ENCODE data around the gene UCHL3. TPM values are rescaled to one million over a fixed set of nuclear protein-coding genes. Genes with fewer than 3 reads are reported as not detected.

The UCHL3 gene
- total and polyA plus RNA-seq, 2 experiments from 2014 or later, result 64.6 to 143 TPM

DNA sequence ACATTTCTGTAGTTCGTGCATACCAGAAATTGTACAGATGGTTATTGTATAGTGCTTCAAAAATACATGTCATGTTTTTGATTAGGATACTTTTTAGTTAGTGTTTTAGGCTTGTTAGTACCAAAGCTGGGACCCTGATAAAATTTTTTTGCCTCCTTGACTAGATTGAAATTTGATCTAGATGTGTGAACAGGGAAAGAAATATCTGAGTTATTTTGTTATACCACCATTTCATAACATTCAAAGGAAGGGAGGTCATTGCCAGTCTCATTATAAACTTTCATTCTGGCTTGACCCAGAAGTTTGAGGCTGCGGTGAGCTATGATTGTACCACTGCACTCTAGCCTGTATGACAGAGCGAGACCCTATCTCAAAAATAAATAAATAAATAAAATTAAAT, 95.5 kb downstream of the UCHL3 start:
- no peak overlapping the region for H3K4me3 ChIP-seq
- Mint-ChIP-seq H3K27ac (no peak overlapping the region), H3K36me3 (ENCODE audit: low read depth) (no peaks in the 10 kb centered on the region), H3K27me3 (ENCODE audit: insufficient read depth, low read depth, poor library complexity) (peaks cover 3% of the 10 kb centered on the region), H3K4me3 (no peak overlapping the region), H3K9me3 (no peaks in the 10 kb centered on the region; the same call in 2 of the 3 replicates), H3K4me1 (peaks cover 12% of the 10 kb centered on the region)
- peaks cover 17% of the 10 kb centered on the region for H3K4me1 ChIP-seq (ENCODE audit: insufficient read depth)
- no peaks in the 10 kb centered on the region for H3F3A ChIP-seq (replicated peaks; ENCODE audit: low read depth)
- ATAC-seq (no peak), DNase-seq (ENCODE audit: low spot score) (no peak)
- peaks cover 6% of the 10 kb centered on the region; the same call in 1 of the 2 replicates for H3K9me2 ChIP-seq (ENCODE audit: insufficient read depth)
- no peak overlapping the region for H2AFZ ChIP-seq
- no peaks in the 10 kb centered on the region for H4K20me1 ChIP-seq (replicated peaks; ENCODE audit: insufficient read depth)
- peaks cover 7% of the 10 kb centered on the region; the same call in 1 of the 2 replicates for H3K79me2 ChIP-seq (replicated peaks; ENCODE audit: insufficient read depth)
- no peak overlapping the region for H3K27ac ChIP-seq (ENCODE audit: low read depth)
- no peak overlapping the region for H3K4me2 ChIP-seq
- H3K36me3 ChIP-seq (ENCODE audit: insufficient read depth), result no peaks in the 10 kb centered on the region
- TF ChIP-seq, protein P1, sequence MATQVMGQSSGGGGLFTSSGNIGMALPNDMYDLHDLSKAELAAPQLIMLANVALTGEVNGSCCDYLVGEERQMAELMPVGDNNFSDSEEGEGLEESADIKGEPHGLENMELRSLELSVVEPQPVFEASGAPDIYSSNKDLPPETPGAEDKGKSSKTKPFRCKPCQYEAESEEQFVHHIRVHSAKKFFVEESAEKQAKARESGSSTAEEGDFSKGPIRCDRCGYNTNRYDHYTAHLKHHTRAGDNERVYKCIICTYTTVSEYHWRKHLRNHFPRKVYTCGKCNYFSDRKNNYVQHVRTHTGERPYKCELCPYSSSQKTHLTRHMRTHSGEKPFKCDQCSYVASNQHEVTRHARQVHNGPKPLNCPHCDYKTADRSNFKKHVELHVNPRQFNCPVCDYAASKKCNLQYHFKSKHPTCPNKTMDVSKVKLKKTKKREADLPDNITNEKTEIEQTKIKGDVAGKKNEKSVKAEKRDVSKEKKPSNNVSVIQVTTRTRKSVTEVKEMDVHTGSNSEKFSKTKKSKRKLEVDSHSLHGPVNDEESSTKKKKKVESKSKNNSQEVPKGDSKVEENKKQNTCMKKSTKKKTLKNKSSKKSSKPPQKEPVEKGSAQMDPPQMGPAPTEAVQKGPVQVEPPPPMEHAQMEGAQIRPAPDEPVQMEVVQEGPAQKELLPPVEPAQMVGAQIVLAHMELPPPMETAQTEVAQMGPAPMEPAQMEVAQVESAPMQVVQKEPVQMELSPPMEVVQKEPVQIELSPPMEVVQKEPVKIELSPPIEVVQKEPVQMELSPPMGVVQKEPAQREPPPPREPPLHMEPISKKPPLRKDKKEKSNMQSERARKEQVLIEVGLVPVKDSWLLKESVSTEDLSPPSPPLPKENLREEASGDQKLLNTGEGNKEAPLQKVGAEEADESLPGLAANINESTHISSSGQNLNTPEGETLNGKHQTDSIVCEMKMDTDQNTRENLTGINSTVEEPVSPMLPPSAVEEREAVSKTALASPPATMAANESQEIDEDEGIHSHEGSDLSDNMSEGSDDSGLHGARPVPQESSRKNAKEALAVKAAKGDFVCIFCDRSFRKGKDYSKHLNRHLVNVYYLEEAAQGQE (IDR thresholded peaks at IDR 0.05; ENCODE audit: unreplicated experiment), result no peak
- TF ChIP-seq EZH2 (IDR thresholded peaks at IDR 0.05; ENCODE audit: low read depth, unreplicated experiment), result no peak
- TF ChIP-seq NANOG (IDR thresholded peaks at IDR 0.05; ENCODE audit: borderline replicate concordance), result no peak
- TF ChIP-seq STAT1 (IDR thresholded peaks at IDR 0.05; ENCODE audit: unreplicated experiment), result no peak
- TF ChIP-seq EZH2phosphoT487 (IDR thresholded peaks at IDR 0.05; ENCODE audit: unreplicated experiment), result no peak
- TF ChIP-seq, protein P2, sequence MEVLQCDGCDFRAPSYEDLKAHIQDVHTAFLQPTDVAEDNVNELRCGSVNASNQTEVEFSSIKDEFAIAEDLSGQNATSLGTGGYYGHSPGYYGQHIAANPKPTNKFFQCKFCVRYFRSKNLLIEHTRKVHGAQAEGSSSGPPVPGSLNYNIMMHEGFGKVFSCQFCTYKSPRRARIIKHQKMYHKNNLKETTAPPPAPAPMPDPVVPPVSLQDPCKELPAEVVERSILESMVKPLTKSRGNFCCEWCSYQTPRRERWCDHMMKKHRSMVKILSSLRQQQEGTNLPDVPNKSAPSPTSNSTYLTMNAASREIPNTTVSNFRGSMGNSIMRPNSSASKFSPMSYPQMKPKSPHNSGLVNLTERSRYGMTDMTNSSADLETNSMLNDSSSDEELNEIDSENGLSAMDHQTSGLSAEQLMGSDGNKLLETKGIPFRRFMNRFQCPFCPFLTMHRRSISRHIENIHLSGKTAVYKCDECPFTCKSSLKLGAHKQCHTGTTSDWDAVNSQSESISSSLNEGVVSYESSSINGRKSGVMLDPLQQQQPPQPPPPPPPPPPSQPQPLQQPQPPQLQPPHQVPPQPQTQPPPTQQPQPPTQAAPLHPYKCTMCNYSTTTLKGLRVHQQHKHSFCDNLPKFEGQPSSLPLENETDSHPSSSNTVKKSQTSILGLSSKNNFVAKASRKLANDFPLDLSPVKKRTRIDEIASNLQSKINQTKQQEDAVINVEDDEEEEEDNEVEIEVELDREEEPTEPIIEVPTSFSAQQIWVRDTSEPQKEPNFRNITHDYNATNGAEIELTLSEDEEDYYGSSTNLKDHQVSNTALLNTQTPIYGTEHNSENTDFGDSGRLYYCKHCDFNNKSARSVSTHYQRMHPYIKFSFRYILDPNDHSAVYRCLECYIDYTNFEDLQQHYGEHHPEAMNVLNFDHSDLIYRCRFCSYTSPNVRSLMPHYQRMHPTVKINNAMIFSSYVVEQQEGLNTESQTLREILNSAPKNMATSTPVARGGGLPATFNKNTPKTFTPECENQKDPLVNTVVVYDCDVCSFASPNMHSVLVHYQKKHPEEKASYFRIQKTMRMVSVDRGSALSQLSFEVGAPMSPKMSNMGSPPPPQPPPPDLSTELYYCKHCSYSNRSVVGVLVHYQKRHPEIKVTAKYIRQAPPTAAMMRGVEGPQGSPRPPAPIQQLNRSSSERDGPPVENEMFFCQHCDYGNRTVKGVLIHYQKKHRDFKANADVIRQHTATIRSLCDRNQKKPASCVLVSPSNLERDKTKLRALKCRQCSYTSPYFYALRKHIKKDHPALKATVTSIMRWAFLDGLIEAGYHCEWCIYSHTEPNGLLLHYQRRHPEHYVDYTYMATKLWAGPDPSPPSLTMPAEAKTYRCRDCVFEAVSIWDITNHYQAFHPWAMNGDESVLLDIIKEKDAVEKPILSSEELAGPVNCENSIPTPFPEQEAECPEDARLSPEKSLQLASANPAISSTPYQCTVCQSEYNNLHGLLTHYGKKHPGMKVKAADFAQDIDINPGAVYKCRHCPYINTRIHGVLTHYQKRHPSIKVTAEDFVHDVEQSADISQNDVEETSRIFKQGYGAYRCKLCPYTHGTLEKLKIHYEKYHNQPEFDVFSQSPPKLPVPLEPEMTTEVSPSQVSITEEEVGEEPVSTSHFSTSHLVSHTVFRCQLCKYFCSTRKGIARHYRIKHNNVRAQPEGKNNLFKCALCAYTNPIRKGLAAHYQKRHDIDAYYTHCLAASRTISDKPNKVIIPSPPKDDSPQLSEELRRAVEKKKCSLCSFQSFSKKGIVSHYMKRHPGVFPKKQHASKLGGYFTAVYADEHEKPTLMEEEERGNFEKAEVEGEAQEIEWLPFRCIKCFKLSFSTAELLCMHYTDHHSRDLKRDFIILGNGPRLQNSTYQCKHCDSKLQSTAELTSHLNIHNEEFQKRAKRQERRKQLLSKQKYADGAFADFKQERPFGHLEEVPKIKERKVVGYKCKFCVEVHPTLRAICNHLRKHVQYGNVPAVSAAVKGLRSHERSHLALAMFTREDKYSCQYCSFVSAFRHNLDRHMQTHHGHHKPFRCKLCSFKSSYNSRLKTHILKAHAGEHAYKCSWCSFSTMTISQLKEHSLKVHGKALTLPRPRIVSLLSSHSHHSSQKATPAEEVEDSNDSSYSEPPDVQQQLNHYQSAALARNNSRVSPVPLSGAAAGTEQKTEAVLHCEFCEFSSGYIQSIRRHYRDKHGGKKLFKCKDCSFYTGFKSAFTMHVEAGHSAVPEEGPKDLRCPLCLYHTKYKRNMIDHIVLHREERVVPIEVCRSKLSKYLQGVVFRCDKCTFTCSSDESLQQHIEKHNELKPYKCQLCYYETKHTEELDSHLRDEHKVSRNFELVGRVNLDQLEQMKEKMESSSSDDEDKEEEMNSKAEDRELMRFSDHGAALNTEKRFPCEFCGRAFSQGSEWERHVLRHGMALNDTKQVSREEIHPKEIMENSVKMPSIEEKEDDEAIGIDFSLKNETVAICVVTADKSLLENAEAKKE (CRISPR knock-in tag; IDR thresholded peaks at IDR 0.05), result no peak
- TF ChIP-seq ZNF331 (CRISPR knock-in tag; IDR thresholded peaks at IDR 0.05; ENCODE audit: low read depth), result no peak
- no peak for TF ChIP-seq ZNF114 (CRISPR knock-in tag; IDR thresholded peaks at IDR 0.05)
- TF ChIP-seq, protein P3, sequence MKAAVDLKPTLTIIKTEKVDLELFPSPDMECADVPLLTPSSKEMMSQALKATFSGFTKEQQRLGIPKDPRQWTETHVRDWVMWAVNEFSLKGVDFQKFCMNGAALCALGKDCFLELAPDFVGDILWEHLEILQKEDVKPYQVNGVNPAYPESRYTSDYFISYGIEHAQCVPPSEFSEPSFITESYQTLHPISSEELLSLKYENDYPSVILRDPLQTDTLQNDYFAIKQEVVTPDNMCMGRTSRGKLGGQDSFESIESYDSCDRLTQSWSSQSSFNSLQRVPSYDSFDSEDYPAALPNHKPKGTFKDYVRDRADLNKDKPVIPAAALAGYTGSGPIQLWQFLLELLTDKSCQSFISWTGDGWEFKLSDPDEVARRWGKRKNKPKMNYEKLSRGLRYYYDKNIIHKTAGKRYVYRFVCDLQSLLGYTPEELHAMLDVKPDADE (IDR thresholded peaks at IDR 0.05), result no peak
- TF ChIP-seq, protein P4, sequence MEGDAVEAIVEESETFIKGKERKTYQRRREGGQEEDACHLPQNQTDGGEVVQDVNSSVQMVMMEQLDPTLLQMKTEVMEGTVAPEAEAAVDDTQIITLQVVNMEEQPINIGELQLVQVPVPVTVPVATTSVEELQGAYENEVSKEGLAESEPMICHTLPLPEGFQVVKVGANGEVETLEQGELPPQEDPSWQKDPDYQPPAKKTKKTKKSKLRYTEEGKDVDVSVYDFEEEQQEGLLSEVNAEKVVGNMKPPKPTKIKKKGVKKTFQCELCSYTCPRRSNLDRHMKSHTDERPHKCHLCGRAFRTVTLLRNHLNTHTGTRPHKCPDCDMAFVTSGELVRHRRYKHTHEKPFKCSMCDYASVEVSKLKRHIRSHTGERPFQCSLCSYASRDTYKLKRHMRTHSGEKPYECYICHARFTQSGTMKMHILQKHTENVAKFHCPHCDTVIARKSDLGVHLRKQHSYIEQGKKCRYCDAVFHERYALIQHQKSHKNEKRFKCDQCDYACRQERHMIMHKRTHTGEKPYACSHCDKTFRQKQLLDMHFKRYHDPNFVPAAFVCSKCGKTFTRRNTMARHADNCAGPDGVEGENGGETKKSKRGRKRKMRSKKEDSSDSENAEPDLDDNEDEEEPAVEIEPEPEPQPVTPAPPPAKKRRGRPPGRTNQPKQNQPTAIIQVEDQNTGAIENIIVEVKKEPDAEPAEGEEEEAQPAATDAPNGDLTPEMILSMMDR (conservative IDR thresholded peaks at IDR 0.05; ENCODE audit: low read depth in 2 of 2), result no peak
- no peak for TF ChIP-seq JUNB (IDR thresholded peaks at IDR 0.05; ENCODE audit: unreplicated experiment)
- no peak for TF ChIP-seq POLR2AphosphoS5 (IDR thresholded peaks at IDR 0.05; ENCODE audit: low read depth)
- TF ChIP-seq CREB1 (CRISPR knock-in tag; IDR thresholded peaks at IDR 0.05; ENCODE audit: low read depth), result no peak
- no peaks in the 10 kb centered on the region for H3K27me3 ChIP-seq (ENCODE audit: insufficient read depth)

Data from GM23338 (cell line).